Esophagus muscularis mucosa (tissue), 4 donors: ENCODE data around the gene ANTXR1. TPM values are rescaled to one million over a fixed set of nuclear protein-coding genes. Genes with fewer than 3 reads are reported as not detected.
A peak's percentile ranks its signal among the peaks of the same experiment; 100 is the strongest.

ENCODE experiments used
- DNase-seq: peaks from one replicate; pipeline ENCODE4 v3.0.0-alpha.2; 2017; ENCODE audit errors: extremely low spot score
- H3K27ac ChIP-seq, 4 donors: fragments of 200-600 bp; sonication (generic); replicated peaks in 1 of 4; 1 replicate in 3 of 4; 2 replicates in 1 of 4; pipeline ENCODE4 v1.5.1; 2016 to 2019; ENCODE audit warnings: mild to moderate bottlenecking in 1 of 4
- H3K27me3 ChIP-seq, 4 donors: fragments of 200-600 bp; sonication (generic); one replicate each; pipeline versions ENCODE4 v1.5.1 to v1.6.0; 2016 to 2019
- H3K36me3 ChIP-seq, 4 donors: fragments of 200-600 bp; sonication (generic); one replicate each; pipeline ENCODE4 v1.5.1; 2016 to 2019
- H3K4me1 ChIP-seq, 4 donors: fragments of 200-600 bp; sonication (generic); one replicate each; pipeline ENCODE4 v1.5.1; 2016 to 2019
- H3K4me3 ChIP-seq, 4 donors: fragments of 200-600 bp; sonication (generic); 1 replicate in 2 of 4; 2 replicates in 2 of 4; pipeline ENCODE4 v1.5.1; 2016 to 2019; ENCODE audit warnings: mild to moderate bottlenecking in 4 of 4, moderate library complexity in 1 of 4
- H3K9me3 ChIP-seq, 4 donors: fragments of 200-600 bp; sonication (generic); 1 replicate in 3 of 4; 2 replicates in 1 of 4; pipeline ENCODE4 v1.5.1; 2016 to 2019
- EP300 ChIP-seq: sonication (generic); formaldehyde crosslinking; IDR thresholded peaks from one replicate; pipeline ENCODE4 v1.6.1; 2017; ENCODE audit warnings: antibody characterized with exemption
- POLR2A ChIP-seq: fragments of 450-650 bp; IDR thresholded peaks from one replicate; pipeline ENCODE4 v1.6.1; 2017; ENCODE audit warnings: antibody characterized with exemption, moderate library complexity, mild to moderate bottlenecking, low read depth
- POLR2AphosphoS5 ChIP-seq, 2 donors: sonication (generic); formaldehyde crosslinking; IDR thresholded peaks; one replicate each; pipeline ENCODE4 v1.6.1; 2017; ENCODE audit warnings: antibody characterized with exemption in 2 of 2
- WGBS: methylation state at CpG from one replicate; pipeline ENCODE4 v1.1.5; 2018; 5-methylcytosine and 5-hydroxymethylcytosine counted together
- intact Hi-C: fragments of 100-400 bp; cut with DNase I; formaldehyde crosslinking; loops from one replicate; pipeline ENCODE4 v1.15.1; 2023
- total RNA-seq, 4 donors: library from RNA; depleted of rRNA; stranded (reverse); fragments of >200 nt; gene quantifications; one replicate each; pipeline versions ENCODE4 v1.1.0 to v1.2.1, GENCODE V29; 2016
- TF ChIP-seq, protein P1 (sequence below), 3 experiments: fragments of 200-600 bp in 2 of 3; fragments of 450-650 bp in 1 of 3; sonication (generic) in 2 of 3; IDR thresholded peaks; one replicate each; pipeline ENCODE4 v1.5.1; 2017 to 2019; ENCODE audit warnings: antibody characterized with exemption in 3 of 3, mild to moderate bottlenecking in 2 of 3, moderate library complexity in 1 of 3

ANTXR1 gene
- total RNA-seq, 4 donors from 2014 or later, result 74.6 to 115 (median 92.1) TPM

GRCh38 chr2:69196327-69197117 is 183.5 kb downstream of the ANTXR1 start:
- Histone ChIP-seq H3K27ac (peak overlapping the region in 3 of 4 donors; percentile 9 to 16 (median 13)), H3K9me3 (no peaks in the 10 kb centered on the region), H3K4me3 (no peak overlapping the region), H3K36me3 (peaks cover 0 to 35% (median 4%) of the 10 kb centered on the region in 4 donors), H3K4me1 (peaks cover 6 to 38% (median 32%) of the 10 kb centered on the region in 4 donors), H3K27me3 (no peaks in the 10 kb centered on the region)
- 73% methylated on average over 9 of the region's 9 CpGs for WGBS
- TF ChIP-seq, protein P1, sequence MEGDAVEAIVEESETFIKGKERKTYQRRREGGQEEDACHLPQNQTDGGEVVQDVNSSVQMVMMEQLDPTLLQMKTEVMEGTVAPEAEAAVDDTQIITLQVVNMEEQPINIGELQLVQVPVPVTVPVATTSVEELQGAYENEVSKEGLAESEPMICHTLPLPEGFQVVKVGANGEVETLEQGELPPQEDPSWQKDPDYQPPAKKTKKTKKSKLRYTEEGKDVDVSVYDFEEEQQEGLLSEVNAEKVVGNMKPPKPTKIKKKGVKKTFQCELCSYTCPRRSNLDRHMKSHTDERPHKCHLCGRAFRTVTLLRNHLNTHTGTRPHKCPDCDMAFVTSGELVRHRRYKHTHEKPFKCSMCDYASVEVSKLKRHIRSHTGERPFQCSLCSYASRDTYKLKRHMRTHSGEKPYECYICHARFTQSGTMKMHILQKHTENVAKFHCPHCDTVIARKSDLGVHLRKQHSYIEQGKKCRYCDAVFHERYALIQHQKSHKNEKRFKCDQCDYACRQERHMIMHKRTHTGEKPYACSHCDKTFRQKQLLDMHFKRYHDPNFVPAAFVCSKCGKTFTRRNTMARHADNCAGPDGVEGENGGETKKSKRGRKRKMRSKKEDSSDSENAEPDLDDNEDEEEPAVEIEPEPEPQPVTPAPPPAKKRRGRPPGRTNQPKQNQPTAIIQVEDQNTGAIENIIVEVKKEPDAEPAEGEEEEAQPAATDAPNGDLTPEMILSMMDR (IDR thresholded peaks at IDR 0.05), result no peak
- TF ChIP-seq POLR2AphosphoS5 (IDR thresholded peaks at IDR 0.05) (no peak), EP300 (no peak), POLR2A (no peak)
- intact Hi-C loops, result no loop called here
- DNase-seq, result no peak

GRCh38 chr2:69200107-69200520 is 187.1 kb downstream of the ANTXR1 start:
- H3K36me3 ChIP-seq, result peaks cover 0 to 21% (median 6%) of the 10 kb centered on the region in 4 donors
- H3K4me3 ChIP-seq, result no peak overlapping the region
- H3K9me3 ChIP-seq, result no peaks in the 10 kb centered on the region
- DNase-seq, result no peak
- 69% methylated on average over 6 of the region's 6 CpGs for WGBS
- no peaks in the 10 kb centered on the region for H3K27me3 ChIP-seq
- intact Hi-C loops, result no loop called here
- H3K27ac ChIP-seq, result peak overlapping the region in 2 of 4 donors; percentile 22 to 55
- no peak for TF ChIP-seq POLR2A
- TF ChIP-seq POLR2AphosphoS5 (IDR thresholded peaks at IDR 0.05), result peak in 1 of 2 donors; percentile 22
- H3K4me1 ChIP-seq, result peaks cover 6 to 54% (median 30%) of the 10 kb centered on the region in 4 donors

- Histone ChIP-seq H3K27me3 (no peaks in the 10 kb centered on the region), H3K27ac (no peak overlapping the region), H3K4me3 (no peak overlapping the region), H3K36me3 (peaks cover 0 to 21% (median 6%) of the 10 kb centered on the region in 4 donors), H3K4me1 (peaks cover 11 to 46% (median 23%) of the 10 kb centered on the region in 4 donors), H3K9me3 (no peaks in the 10 kb centered on the region)
- TF ChIP-seq POLR2AphosphoS5 (IDR thresholded peaks at IDR 0.05) (no peak), EP300 (no peak), POLR2A (no peak)
- TF ChIP-seq, protein P1 (IDR thresholded peaks at IDR 0.05), result no peak
- intact Hi-C loops, result no loop called here
- no peak for DNase-seq
- 95% methylated on average over 7 of the region's 7 CpGs for WGBS
These were observed 188.3 kb downstream of the ANTXR1 start for GRCh38 chr2:69201259-69201658.

- H3K4me1 ChIP-seq, result peaks cover 11 to 41% (median 18%) of the 10 kb centered on the region in 4 donors
- no peak overlapping the region for H3K4me3 ChIP-seq
- no peaks in the 10 kb centered on the region for H3K9me3 ChIP-seq
- DNase-seq, result no peak
- H3K27me3 ChIP-seq, result no peaks in the 10 kb centered on the region
- 81% methylated on average over 3 of the region's 3 CpGs for WGBS
- H3K27ac ChIP-seq, result peak overlapping the region in 2 of 4 donors; percentile 43 to 52
- intact Hi-C loops, result no loop called here
- no peak for TF ChIP-seq POLR2AphosphoS5 (IDR thresholded peaks at IDR 0.05)
- no peak for TF ChIP-seq EP300
- TF ChIP-seq, protein P1 (IDR thresholded peaks at IDR 0.05), result no peak
- no peak for TF ChIP-seq POLR2A
- peaks cover 0 to 11% (median 5%) of the 10 kb centered on the region in 4 donors for H3K36me3 ChIP-seq
These were observed 189.3 kb downstream of the ANTXR1 start for GRCh38 chr2:69202327-69202726.

- WGBS, result 64% methylated on average over 4 of the region's 4 CpGs
- intact Hi-C loops, result no loop called here
- Histone ChIP-seq H3K27ac (peak overlapping the region; percentile 14 to 58 (median 24)), H3K4me3 (no peak overlapping the region), H3K27me3 (no peaks in the 10 kb centered on the region), H3K9me3 (no peaks in the 10 kb centered on the region), H3K36me3 (peaks cover 0 to 10% (median 4%) of the 10 kb centered on the region in 4 donors), H3K4me1 (peaks cover 11 to 41% (median 18%) of the 10 kb centered on the region in 4 donors)
- TF ChIP-seq POLR2AphosphoS5 (IDR thresholded peaks at IDR 0.05), result peak in 1 of 2 donors; percentile 11
- no peak for TF ChIP-seq POLR2A
- DNase-seq, result no peak
These were observed 190.4 kb downstream of the ANTXR1 start for GRCh38 chr2:69203166-69203985.
